NCI-H2107 treated with DMSO at 0.1 percent for 48 hours (cell line): ENCODE data around the gene CCDC88A.
"Not testable (repeated sequence)": the region's sequence is repeated elsewhere in the genome, so short reads cannot be mapped to it uniquely, and the experiment has no call there.

Source experiments
- DNase-seq: peaks from one replicate; lab custom pipeline; 2025; ENCODE audit not compliant: unreplicated experiment; lab: John Stamatoyannopoulos, UW

CCDC88A gene

DNA sequence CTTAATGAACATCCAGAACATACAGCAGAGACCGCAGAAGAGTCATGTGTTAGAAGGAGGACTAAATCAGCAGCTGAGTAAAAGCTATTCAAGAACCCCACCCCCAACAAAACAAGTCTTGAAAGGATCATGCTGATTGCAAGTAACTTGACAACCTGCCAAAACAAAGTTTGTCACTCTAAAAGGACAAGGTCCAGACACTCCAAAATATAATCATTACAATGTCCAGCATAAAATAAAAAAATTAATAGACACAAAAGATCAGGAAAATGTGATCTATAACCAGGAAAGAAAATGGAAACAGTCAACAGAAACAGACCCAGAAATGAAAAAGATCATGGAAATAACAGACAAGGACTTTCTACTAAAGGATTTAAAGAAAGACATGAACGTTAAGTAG lies 28.5 kb downstream of the CCDC88A start:
- no peak for DNase-seq

DNA sequence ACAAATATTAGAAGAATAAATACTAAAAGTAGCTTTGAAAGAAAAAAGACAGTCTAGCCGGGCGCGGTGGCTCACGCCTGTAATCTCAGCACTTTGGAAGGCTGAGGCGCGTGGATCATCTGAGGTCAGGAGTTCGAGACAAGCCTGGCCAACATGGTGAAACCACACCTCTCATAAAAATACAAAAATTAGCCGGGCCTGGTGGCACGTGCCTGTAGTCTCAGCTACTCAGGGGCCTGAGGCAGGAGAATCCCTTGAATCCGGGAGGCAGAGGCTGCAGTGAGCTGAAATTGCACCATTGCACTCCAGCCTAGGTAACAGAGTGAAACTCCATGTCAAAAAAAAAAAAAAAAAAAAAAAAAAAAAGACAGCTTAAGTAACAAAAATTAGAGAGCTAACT lies 34.1 kb downstream of the CCDC88A start:
- DNase-seq: not testable (repeated sequence)

GRCh38 chr2:55384786-55385185 lies 34.9 kb downstream of the CCDC88A start:
- DNase-seq: no peak

GRCh38 chr2:55371376-55371775 lies 48.3 kb downstream of the CCDC88A start:
- DNase-seq: no peak

DNA sequence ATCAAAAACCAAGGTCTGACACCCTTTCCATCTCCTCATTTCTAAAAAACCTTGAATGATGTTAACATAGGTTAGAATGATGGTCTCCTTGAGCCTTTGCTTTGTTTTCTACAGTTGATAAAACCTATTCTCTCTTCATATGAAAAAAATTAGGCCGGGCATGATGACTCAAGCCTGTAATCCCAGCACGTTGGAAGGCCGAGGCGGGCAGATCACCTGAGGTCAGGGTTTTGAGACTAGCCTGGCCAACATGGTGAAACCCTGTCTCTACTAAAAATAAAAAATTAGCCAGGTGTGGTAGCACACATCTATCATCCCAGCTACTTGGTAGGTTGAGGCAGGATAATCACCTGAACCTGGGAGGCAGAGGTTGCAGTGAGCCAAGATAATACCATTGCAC lies 49.4 kb downstream of the CCDC88A start:
- no peak for DNase-seq

DNA sequence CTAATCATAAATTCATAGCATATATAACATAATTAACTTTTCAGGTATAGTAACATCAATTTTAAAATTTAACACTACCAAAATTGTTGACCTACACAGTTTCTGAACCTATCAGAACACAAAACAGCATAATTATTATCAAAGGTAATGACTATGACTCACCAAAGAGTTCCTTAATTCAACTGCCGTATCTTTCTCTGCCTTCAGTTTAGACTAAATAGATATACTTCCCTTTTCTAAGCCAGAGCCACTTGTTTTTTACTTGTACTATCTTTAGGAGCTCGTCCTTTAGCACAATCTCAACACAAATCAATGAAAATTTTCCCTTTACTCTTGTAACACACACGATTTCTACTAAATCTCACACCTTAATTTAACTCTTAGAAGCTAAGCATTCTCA lies 54.4 kb downstream of the CCDC88A start:
- DNase-seq: no peak

GRCh38 chr2:55364189-55365055 lies 55.2 kb downstream of the CCDC88A start:
- DNase-seq: no peak

DNA sequence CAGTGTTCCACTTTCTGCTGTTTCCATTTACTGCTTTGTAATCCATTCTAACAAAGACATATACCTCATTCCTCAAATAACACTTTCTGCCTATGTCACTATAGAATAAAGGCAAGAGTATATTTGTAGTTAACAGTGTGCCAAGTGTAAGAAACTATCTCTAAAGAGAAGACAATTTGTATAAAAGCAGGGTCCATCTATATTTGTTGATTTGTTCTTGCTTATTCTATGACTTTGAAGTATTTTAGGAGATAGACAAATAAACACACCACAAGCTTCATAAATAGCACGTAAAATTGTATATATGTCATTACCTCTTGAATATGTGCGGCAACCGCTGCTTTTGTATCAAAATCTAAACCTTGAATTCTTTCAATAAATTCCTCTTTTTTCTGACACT lies 56.0 kb downstream of the CCDC88A start:
- no peak for DNase-seq

DNA sequence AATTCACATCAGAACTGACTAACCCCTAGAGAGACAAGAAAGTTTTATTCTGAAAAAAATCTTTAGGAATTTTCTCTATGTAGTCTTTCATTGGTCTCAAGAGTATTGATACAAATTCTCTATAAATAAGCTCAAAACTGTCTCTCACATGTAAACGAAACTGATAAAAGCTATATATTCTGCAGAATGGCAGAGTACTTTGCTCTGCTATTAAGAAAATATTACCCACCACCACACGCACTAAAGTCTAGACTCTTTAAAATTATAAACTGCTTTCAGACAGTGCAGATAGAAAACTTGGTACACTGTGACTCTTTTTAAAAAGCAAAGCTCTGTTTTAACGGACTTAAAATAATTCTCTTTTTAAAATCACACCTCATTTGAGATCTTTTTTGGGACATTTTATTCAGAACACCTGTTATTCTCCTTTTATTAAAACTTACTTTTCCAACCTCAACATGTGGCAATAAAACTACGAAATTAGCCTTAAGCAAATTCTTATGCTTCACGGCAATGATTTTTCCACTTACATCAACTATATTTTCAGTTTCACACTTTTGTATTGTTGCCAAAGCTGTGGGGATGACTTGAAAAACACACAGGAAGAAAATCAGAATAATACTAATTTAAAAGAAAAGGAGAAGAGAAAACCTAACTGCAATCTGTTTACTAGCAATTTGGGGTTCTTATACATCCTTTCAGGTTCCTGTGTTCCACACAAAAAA lies 58.0 kb downstream of the CCDC88A start:
- no peak for DNase-seq

- no peak for DNase-seq
Observed at GRCh38 chr2:55358451-55358850, 61.2 kb downstream of the CCDC88A start.

- DNase-seq: no peak
Observed at GRCh38 chr2:55357927-55358326, 61.7 kb downstream of the CCDC88A start.

GRCh38 chr2:55357164-55357563 lies 62.5 kb downstream of the CCDC88A start:
- no peak for DNase-seq

- not testable (repeated sequence) for DNase-seq
Observed at GRCh38 chr2:55356136-55356535, 63.5 kb downstream of the CCDC88A start.

DNA sequence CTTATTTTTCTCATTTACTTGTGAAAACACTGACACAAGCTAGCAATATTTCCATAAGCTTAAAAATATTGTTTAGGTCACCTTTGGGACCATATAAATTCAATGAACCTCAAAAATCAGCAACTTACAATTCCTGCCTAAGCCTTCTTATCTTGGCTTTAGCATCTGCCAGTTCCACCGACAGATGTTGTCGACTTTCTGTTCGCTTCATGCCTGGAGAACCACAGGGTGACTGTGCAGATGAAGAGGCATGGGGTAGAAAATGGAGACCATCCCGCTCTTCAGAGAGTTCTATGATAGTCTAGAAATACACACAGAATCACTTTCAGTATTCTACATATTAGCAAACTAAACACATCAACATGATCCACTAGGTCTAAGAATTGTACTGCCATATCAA lies 64.2 kb downstream of the CCDC88A start:
- no peak for DNase-seq

DNA sequence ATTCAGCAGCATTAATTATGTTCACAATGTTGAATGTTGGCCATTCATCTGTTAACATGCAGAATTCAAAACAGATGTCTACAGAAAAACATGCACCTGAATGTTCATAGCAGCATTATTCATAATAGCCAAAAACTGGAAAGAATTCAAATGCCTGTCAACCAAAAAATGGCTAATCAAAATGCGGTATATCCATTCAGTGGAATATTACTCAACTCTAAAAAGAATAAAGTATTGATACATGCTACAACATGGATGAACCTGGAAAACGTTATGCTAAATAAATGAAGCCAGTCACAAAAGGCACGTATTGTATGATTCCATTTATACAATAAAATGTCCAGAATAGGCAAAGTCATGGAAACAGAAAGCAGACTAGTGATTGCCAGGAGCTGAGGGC lies 68.0 kb downstream of the CCDC88A start:
- DNase-seq: no peak

GRCh38 chr2:55345064-55345463 lies 74.6 kb downstream of the CCDC88A start:
- DNase-seq: no peak

- no peak for DNase-seq
Observed at GRCh38 chr2:55338268-55338667, 81.4 kb downstream of the CCDC88A start.

GRCh38 chr2:55334728-55335127 lies 84.9 kb downstream of the CCDC88A start:
- DNase-seq: no peak

DNA sequence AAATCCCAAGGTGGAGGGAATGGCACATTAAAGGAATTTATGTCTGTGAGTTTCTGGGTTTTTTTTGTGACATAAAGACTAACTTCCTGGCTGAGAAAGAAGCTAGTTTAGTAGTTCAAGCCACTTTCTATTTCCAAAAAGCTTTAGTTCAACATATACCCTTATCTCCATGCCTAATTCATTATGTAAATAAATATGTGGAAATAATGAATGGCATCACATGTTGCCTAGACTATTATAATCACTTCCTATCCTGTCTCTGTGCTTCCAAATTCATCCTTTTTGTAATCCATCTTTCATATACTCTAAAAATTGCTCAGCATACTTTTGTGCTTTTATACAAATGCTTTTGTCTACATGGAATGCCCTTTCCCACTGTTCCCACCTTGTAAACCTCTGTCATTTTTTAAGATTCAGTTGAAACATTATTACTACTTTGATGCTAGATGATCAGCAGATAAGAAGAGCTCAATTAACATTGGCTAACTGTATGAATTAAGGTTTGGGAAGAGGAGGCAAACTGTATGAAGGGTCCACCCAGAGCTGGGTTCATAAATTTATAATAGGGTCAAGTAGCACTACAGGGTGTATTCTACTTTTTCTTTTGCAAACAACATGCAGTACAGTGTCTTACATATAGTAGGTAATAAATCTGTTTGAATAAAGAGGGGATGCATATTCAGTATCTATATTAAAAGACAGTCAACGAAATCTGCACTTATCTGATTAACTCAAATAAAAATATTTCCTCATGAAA lies 88.9 kb downstream of the CCDC88A start:
- no peak for DNase-seq

- no peak for DNase-seq
Observed at GRCh38 chr2:55327470-55328230, 92.0 kb downstream of the CCDC88A start.

GRCh38 chr2:55314985-55315384 lies 104.7 kb downstream of the CCDC88A start:
- DNase-seq: no peak
